Suprapubic skin (tissue), 4 donors: ENCODE data around the gene IL21. TPM values are rescaled to one million over a fixed set of nuclear protein-coding genes. Genes with fewer than 3 reads are reported as not detected.

ENCODE experiments used
- DNase-seq, 2 donors: peaks; one replicate each; pipeline ENCODE4 v3.0.0-alpha.2; 2019; ENCODE audit warnings: low spot score in 2 of 2
- H3K27ac ChIP-seq: fragments of 200-600 bp; sonication (generic); one replicate; pipeline ENCODE4 v1.5.1; 2019
- H3K27me3 ChIP-seq: fragments of 200-600 bp; sonication (generic); one replicate; pipeline ENCODE4 v1.5.1; 2019
- H3K36me3 ChIP-seq: fragments of 200-600 bp; sonication (generic); one replicate; pipeline ENCODE4 v1.5.1; 2019
- H3K4me1 ChIP-seq: fragments of 200-600 bp; sonication (generic); one replicate; pipeline ENCODE4 v1.5.1; 2019
- H3K4me3 ChIP-seq: fragments of 200-600 bp; sonication (generic); one replicate; pipeline ENCODE4 v1.5.1; 2019; ENCODE audit warnings: mild to moderate bottlenecking
- H3K9me3 ChIP-seq: fragments of 200-600 bp; sonication (generic); one replicate; pipeline ENCODE4 v1.5.1; 2019
- CTCF ChIP-seq, 2 donors: fragments of 200-600 bp in 1 of 2; fragments of 450-650 bp in 1 of 2; sonication (generic) in 1 of 2; IDR thresholded peaks; one replicate each; pipeline ENCODE4 v1.5.1; 2016 to 2019; ENCODE audit warnings: antibody characterized with exemption in 2 of 2, mild to moderate bottlenecking in 1 of 2, moderate library complexity in 1 of 2
- EP300 ChIP-seq: sonication (generic); formaldehyde crosslinking; IDR thresholded peaks from one replicate; pipeline ENCODE4 v1.6.1; 2017; ENCODE audit warnings: antibody characterized with exemption
- POLR2A ChIP-seq, 2 donors: fragments of 450-650 bp; IDR thresholded peaks; one replicate each; pipeline ENCODE4 v1.6.1; 2017; ENCODE audit warnings: antibody characterized with exemption in 2 of 2, mild to moderate bottlenecking in 2 of 2, moderate library complexity in 2 of 2
- POLR2AphosphoS5 ChIP-seq, 3 donors: sonication (generic); formaldehyde crosslinking; IDR thresholded peaks; one replicate each; pipeline ENCODE4 v1.6.1; 2017; ENCODE audit warnings: antibody characterized with exemption in 3 of 3
- WGBS: methylation state at CpG from one replicate; pipeline ENCODE4 v1.1.5; 2018; 5-methylcytosine and 5-hydroxymethylcytosine counted together
- total RNA-seq, 4 donors: library from RNA; depleted of rRNA; stranded (reverse); fragments of >200 nt; gene quantifications; one replicate each; pipeline ENCODE4 v1.1.0, GENCODE V29; 2016

Gene IL21
- total RNA-seq, 4 donors from 2014 or later = not detected

GRCh38 chr4:122636697-122637096, 15.8 kb upstream of the IL21 start:
- WGBS = 60% methylated on average over 3 of the region's 3 CpGs
- DNase-seq = no peak
- H3K27me3 ChIP-seq = no peaks in the 10 kb centered on the region
- H3K36me3 ChIP-seq = no peaks in the 10 kb centered on the region
- TF ChIP-seq CTCF (IDR thresholded peaks at IDR 0.05) = no peak
- no peak overlapping the region for H3K27ac ChIP-seq
- H3K4me1 ChIP-seq = no peaks in the 10 kb centered on the region
- H3K4me3 ChIP-seq = no peak overlapping the region
- no peaks in the 10 kb centered on the region for H3K9me3 ChIP-seq

GRCh38 chr4:122635205-122635604, 14.3 kb upstream of the IL21 start:
- Histone ChIP-seq H3K27ac (no peak overlapping the region), H3K4me1 (no peaks in the 10 kb centered on the region), H3K9me3 (no peaks in the 10 kb centered on the region), H3K36me3 (no peaks in the 10 kb centered on the region), H3K4me3 (no peak overlapping the region), H3K27me3 (no peaks in the 10 kb centered on the region)
- 66% methylated on average over 3 of the region's 3 CpGs for WGBS
- no peak for DNase-seq
- no peak for TF ChIP-seq POLR2AphosphoS5 (IDR thresholded peaks at IDR 0.05)
- no peak for TF ChIP-seq CTCF (IDR thresholded peaks at IDR 0.05)
- no peak for TF ChIP-seq EP300
- no peak for TF ChIP-seq POLR2A (IDR thresholded peaks at IDR 0.05)

- Histone ChIP-seq H3K4me3 (no peak overlapping the region), H3K27ac (no peak overlapping the region), H3K4me1 (no peaks in the 10 kb centered on the region), H3K9me3 (no peaks in the 10 kb centered on the region), H3K36me3 (no peaks in the 10 kb centered on the region), H3K27me3 (no peaks in the 10 kb centered on the region)
- WGBS = 33% methylated on average over 2 of the region's 2 CpGs
- DNase-seq = no peak
- TF ChIP-seq EP300 = no peak
- TF ChIP-seq POLR2A (IDR thresholded peaks at IDR 0.05) = no peak
- no peak for TF ChIP-seq CTCF (IDR thresholded peaks at IDR 0.05)
- no peak for TF ChIP-seq POLR2AphosphoS5 (IDR thresholded peaks at IDR 0.05)
Observed at GRCh38 chr4:122633211-122633610, 12.3 kb upstream of the IL21 start.

- WGBS = 75% methylated on average over 7 of the region's 7 CpGs
- no peak for DNase-seq
- no peak for TF ChIP-seq CTCF (IDR thresholded peaks at IDR 0.05)
- no peak for TF ChIP-seq POLR2AphosphoS5 (IDR thresholded peaks at IDR 0.05)
- no peak for TF ChIP-seq EP300
- no peak for TF ChIP-seq POLR2A (IDR thresholded peaks at IDR 0.05)
- H3K4me1 ChIP-seq = no peaks in the 10 kb centered on the region
- H3K9me3 ChIP-seq = no peaks in the 10 kb centered on the region
- no peak overlapping the region for H3K4me3 ChIP-seq
- H3K27ac ChIP-seq = no peak overlapping the region
- H3K27me3 ChIP-seq = no peaks in the 10 kb centered on the region
- H3K36me3 ChIP-seq = no peaks in the 10 kb centered on the region
Observed at GRCh38 chr4:122632396-122633143, 11.7 kb upstream of the IL21 start.

- Histone ChIP-seq H3K9me3 (no peaks in the 10 kb centered on the region), H3K4me1 (no peaks in the 10 kb centered on the region), H3K27ac (no peak overlapping the region), H3K27me3 (no peaks in the 10 kb centered on the region), H3K4me3 (no peak overlapping the region), H3K36me3 (no peaks in the 10 kb centered on the region)
- WGBS = 70% methylated on average over 2 of the region's 2 CpGs
- TF ChIP-seq POLR2AphosphoS5 (IDR thresholded peaks at IDR 0.05) (no peak), EP300 (no peak), POLR2A (IDR thresholded peaks at IDR 0.05) (no peak), CTCF (IDR thresholded peaks at IDR 0.05) (no peak)
- no peak for DNase-seq
Observed at GRCh38 chr4:122625156-122625555, 4.3 kb upstream of the IL21 start.
